Fibroblast of pulmonary artery (primary cell): ENCODE measurements around the gene AGA.
A peak's percentile ranks its signal among the peaks of the same experiment; 100 is the strongest.

ENCODE experiments used
- DNase-seq: peaks from one replicate; pipeline ENCODE4 v3.0.0-alpha.2; 2010; ENCODE audit warnings: low read depth
- H3K4me3 ChIP-seq: replicated peaks from 2 replicates; pipeline ENCODE4 v1.5.1; 2011; ENCODE audit warnings: low read depth, mild to moderate bottlenecking, control low read depth, low read length, moderate library complexity
- CTCF ChIP-seq: IDR thresholded peaks from 2 replicates; pipeline ENCODE4 v1.5.1; 2011; ENCODE audit warnings: mild to moderate bottlenecking, control low read depth, low read length, inconsistent platforms; ENCODE audit errors: missing control alignments

The AGA gene

GRCh38 chr4:177484613-177485021 is 42.4 kb upstream of the AGA start:
- peak; percentile 89 for DNase-seq
- no peak overlapping the region for H3K4me3 ChIP-seq
- TF ChIP-seq CTCF: no peak

GRCh38 chr4:177483760-177484159 is 41.5 kb upstream of the AGA start:
- H3K4me3 ChIP-seq: no peak overlapping the region
- TF ChIP-seq CTCF: no peak
- no peak for DNase-seq

GRCh38 chr4:177483271-177483670 is 41.0 kb upstream of the AGA start:
- no peak for TF ChIP-seq CTCF
- no peak overlapping the region for H3K4me3 ChIP-seq
- DNase-seq: peak; percentile 41

- TF ChIP-seq CTCF: no peak
- H3K4me3 ChIP-seq: no peak overlapping the region
- DNase-seq: no peak
These were observed 40.1 kb upstream of the AGA start for GRCh38 chr4:177482367-177482766.

GRCh38 chr4:177480795-177481194 is 38.6 kb upstream of the AGA start:
- H3K4me3 ChIP-seq: no peak overlapping the region
- no peak for TF ChIP-seq CTCF
- DNase-seq: no peak

GRCh38 chr4:177479063-177479462 is 36.8 kb upstream of the AGA start:
- no peak overlapping the region for H3K4me3 ChIP-seq
- no peak for TF ChIP-seq CTCF

GRCh38 chr4:177478496-177478895 is 36.3 kb upstream of the AGA start:
- TF ChIP-seq CTCF: no peak
- DNase-seq: no peak
- H3K4me3 ChIP-seq: no peak overlapping the region

More at GRCh38 chr4:177479063-177479462, 36.8 kb upstream of the AGA start:
- no peak for DNase-seq
